ENCODE results near the gene SPON1.
"Not testable (repeated sequence)": the region's sequence is repeated elsewhere in the genome, so short reads cannot be mapped to it uniquely, and the experiment has no call there.

Gene SPON1

DNA sequence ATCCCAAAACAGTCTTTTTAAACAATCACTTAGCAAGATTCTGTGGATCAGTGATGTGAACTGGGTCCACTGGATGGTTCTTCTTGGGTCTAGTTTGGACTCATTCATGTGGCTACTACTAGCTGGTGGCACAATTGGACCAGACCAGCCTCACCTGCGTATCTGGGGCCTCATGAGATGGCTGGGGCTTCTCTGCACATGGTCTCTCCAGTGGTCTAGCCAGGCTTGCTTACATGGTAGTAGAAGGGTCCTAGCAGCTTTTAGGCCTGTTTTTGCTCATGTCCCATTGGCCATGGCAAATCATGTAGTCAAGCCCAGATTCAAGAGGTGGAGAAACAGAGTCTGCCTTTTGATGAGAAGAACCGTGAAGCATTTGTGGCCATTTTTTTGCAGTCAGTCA lies 302.4 kb downstream of the SPON1 start:
- DNase-seq (ENCODE audit: low read depth in 1 of 2, low spot score in 1 of 2) = no peak
- no peak for TF ChIP-seq JUND (IDR thresholded peaks at IDR 0.05; ENCODE audit: low read depth)
- in situ Hi-C loops (cut with HindIII; ENCODE audit: low pct_unique_long_range_greater_than_20kb, low sequenced_read_pairs) = no loop called here

DNA sequence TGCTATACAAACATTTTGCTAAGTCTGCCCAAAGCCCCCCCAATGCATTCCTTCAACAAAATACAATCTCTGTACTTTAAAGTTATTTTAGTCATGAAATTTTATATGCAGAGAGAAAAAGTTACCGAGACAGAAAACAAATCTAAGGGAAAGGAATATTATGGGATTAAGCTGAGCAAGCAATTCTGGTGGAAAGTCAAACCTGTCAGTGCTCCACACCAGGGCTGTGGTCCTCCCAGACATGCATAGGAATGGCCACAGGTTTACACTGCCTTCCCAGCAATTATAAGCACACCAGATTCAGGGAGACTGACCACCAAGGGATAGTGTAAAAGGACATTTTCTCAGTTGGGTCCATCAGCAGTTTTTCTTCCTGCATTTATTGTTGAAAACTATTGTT lies 304.1 kb downstream of the SPON1 start:
- in situ Hi-C loops (cut with HindIII; ENCODE audit: low pct_unique_long_range_greater_than_20kb, low sequenced_read_pairs) = no loop called here
- DNase-seq (ENCODE audit: low read depth in 1 of 2, low spot score in 1 of 2) = no peak
- no peak for TF ChIP-seq JUND (IDR thresholded peaks at IDR 0.05; ENCODE audit: low read depth)

DNA sequence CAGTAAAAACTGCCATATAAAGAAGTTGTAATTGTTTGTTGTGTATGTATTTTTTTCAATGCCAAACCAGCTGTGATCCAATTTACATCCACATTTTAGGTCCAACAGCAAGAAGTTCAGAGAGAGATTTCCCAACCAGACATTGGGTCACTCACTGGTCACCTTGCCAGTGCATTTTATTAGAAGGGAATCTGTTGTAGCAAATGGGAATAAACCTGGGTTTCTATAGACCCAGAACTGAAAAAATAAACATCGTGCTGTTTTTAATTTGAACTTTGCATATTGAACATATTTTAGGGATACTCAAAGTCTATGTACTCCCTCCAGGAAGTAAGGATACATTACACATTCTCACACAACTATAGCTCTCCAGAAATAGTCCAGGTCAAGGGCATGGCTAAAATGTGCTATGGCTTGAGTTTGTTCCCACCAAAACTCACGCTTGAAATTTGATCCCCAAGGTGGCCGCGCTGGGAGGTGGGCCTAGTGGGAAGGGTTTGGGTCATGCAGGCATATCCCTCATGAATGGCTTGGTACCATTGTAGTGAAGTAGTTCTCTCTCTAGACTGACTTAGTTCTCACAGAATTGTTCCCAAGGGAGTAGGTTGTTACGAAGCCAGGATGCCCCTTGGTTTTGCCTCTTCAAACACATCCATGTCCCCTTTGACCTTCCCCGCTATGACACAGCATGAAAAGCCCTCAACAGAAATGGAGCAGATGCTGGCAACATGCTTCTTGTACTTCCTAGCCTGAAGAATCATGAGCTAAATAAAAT lies 305.5 kb downstream of the SPON1 start:
- DNase-seq (ENCODE audit: low read depth in 1 of 2, low spot score in 1 of 2) = no peak
- in situ Hi-C loops (cut with HindIII; ENCODE audit: low pct_unique_long_range_greater_than_20kb, low sequenced_read_pairs) = no loop called here
- no peak for TF ChIP-seq JUND (IDR thresholded peaks at IDR 0.05; ENCODE audit: low read depth)

DNA sequence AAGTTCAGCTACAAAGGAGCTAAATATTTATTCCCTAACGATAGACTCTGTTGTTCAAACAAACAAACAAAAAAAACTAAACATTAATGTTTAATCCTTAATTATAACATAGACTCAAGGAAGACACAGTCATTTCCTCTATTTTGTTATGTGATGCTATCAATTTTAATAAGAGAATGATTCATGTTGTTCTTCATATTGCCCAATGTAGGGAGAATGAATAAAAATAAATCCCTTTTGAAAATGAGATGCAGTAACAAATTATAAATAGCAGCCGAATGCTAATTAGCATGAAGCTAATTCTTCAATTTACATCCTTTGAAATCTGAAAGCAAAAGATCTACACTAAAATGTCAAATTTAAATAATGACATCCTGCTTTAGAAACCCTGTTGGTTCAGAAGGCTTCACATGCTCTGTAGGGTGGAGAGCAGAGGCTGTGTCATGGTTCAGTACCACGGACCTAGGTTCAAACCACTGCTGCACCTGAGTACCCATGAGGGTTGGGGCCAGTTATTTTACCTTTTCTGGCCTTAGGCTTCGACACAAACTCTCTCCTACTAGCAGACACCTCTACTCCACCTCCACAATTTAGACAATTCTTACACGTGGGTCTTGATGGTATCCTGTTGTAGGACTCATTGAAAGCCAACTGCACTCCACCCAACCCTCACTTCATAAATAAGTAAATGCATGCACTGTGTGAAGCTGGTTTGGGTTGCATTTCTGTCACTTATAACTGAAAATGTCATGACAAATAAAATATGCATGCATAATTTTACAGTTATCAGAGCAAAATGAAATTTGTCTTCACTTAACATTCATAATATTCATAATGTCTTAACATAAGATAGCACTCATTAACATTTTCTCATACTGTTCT lies 307.4 kb downstream of the SPON1 start:
- DNase-seq (ENCODE audit: low read depth in 1 of 2, low spot score in 1 of 2) = no peak
- in situ Hi-C loops (cut with HindIII; ENCODE audit: low pct_unique_long_range_greater_than_20kb, low sequenced_read_pairs) = no loop called here
- no peak for TF ChIP-seq JUND (IDR thresholded peaks at IDR 0.05; ENCODE audit: low read depth)

DNA sequence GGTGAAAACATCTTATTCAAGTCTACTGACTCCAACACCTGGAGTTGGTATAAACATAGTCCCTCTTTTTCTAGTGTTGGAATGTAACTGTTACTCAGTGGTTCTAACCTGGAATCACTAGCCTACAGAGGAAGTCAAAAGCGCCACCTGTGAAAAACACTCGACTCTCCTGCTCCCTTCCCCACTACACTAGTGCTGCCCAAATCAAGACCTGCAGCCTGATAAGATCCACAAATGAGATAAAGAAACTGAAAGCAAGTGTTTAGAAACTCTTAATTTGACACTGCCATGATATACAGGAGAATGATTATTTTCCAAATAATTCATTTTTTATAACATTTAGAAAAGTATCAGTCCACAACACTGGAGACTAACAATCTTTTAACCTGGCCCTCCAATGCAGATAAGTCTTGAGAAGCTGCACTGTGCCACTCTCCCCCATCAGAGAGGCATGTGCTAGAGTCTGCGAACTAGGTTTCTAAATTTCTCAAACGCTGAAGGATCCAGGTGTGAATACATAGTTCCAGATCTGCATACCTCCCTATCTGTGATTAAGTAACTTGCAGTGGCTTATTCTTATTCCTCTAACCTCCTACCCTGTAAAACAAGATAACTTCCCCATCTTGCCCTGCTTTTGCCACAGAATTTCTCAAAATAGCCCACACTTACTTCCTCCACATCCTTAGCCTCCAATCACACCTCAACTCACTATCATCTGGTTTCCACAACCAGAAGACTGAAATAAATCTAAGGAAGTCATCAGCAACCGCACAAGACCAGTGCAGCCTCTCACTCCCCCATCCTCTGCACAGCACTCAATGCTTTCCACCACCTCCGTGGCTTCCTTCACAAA lies 308.4 kb downstream of the SPON1 start:
- TF ChIP-seq JUND (IDR thresholded peaks at IDR 0.05; ENCODE audit: low read depth) = no peak
- no peak for DNase-seq (ENCODE audit: low read depth in 1 of 2, low spot score in 1 of 2)
- in situ Hi-C loops (cut with HindIII; ENCODE audit: low pct_unique_long_range_greater_than_20kb, low sequenced_read_pairs) = no loop called here

DNA sequence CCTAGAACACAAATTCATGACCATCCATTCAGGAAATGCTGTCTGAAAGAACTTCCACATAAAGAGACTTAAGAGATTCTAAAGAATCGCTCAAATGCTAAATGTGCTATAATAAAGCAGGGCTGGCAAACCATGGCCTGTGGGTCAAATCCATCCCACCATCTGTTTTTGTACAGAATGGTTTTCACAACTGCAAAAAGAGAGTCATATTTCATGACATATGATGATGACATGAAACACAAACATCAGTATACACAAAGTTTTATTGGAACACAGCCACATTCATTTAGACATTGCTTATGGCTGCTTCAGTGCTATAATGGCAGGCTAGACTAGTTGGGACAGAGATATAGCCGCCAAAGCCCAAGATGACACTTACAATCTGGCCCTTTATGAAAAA lies 311.4 kb downstream of the SPON1 start:
- DNase-seq (ENCODE audit: low read depth in 1 of 2, low spot score in 1 of 2) = no peak
- no peak for TF ChIP-seq JUND (IDR thresholded peaks at IDR 0.05; ENCODE audit: low read depth)
- in situ Hi-C loops (cut with HindIII; ENCODE audit: low pct_unique_long_range_greater_than_20kb, low sequenced_read_pairs) = no loop called here

DNA sequence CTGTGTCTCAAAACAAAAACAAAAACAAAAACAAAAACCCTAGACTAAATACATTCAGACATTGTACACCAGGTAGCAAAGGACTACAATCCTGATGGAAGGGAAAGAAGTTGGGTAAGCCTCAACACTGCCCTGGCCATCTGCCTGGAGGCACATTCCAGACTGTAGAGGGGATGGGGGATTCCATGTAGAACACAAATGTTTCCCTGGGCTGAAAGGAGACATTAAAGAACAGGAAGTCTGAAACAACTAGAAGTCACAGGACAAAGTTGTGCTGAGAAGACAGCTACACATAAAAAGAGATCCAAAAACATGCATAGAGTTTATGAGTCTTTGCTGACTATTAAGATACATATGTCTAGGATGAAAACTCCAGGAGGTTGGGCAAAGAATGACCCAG lies 312.6 kb downstream of the SPON1 start:
- TF ChIP-seq JUND (IDR thresholded peaks at IDR 0.05; ENCODE audit: low read depth) = no peak
- DNase-seq (ENCODE audit: low read depth in 1 of 2, low spot score in 1 of 2) = no peak
- in situ Hi-C loops (cut with HindIII; ENCODE audit: low pct_unique_long_range_greater_than_20kb, low sequenced_read_pairs) = no loop called here

DNA sequence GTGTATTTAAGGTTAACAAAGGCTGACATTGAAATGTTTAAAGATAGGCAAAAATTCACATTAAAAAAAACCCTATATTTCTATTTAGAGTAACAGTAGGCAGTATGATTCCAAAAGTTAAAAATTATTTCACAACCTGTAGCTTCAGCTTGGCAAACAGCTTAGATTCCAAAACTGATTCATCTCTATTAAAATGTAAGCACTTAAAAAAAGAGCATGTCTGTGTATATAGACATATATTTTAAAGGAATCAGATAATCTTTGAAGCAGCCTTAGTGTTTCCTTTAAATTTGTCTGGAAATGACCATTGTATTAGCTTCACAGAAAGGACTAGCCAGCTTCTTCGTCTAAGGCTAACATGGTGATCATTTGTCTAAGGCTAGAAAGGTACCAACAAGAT lies 316.3 kb downstream of the SPON1 start:
- DNase-seq (ENCODE audit: low read depth in 1 of 2, low spot score in 1 of 2); in situ Hi-C loops (cut with HindIII; ENCODE audit: low pct_unique_long_range_greater_than_20kb, low sequenced_read_pairs): not testable (repeated sequence)

DNA sequence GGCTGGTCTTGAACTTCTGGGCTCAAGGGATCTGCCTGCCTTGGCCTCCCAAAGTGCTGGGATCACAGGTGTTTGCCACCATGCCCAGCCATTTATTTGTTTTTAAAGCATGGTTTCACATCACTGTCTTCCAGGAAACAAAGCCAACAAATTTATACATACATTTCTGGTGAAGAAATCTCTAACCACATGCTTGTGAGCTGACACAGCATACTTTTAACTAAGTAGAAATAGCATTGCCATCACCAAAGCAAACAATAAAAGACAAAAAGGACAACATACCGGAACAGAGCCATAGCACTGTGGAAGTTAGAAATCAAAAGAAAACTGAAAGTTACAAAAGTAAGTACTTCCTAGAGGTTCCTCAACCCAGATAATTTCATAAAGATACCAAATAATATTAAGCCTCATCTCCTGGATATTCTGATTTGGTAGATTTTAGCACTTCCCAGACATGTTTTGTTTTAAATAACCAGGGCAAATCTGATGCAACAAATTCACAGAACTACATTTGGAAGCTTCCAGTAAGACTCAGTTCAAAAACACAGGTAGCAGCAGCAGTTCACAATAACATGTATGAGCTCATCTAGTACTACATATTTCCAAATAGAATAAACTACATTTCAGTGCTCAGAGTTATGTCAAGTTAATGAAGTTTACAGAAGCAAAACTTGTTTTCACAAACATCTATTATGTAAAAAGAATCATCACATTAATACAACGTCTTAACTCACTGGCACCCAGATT lies 325.8 kb downstream of the SPON1 start:
- in situ Hi-C loops (cut with HindIII; ENCODE audit: low pct_unique_long_range_greater_than_20kb, low sequenced_read_pairs) = no loop called here
- peak; percentile 13 to 61 for DNase-seq (ENCODE audit: low read depth in 1 of 2, low spot score in 1 of 2)

DNA sequence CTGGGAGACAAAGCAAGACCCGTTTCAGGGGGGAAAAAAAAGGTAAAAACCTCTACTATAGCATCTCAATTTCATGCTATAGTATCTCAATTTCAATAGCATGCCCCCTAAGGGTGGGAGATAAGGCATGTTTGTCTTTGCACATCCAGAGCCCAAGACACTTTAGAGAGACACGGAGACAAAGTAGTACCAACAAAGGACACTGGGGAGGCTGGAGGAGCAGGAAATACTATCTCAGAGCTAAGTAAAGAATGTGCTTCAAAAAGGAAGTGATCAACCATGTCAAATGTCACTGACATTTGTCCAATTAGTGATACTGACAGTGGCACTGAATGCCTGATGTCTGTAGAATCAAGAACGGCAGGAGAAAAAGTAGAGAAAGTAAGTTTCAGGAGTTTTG lies 327.9 kb downstream of the SPON1 start:
- TF ChIP-seq JUND (IDR thresholded peaks at IDR 0.05; ENCODE audit: low read depth) = no peak
- in situ Hi-C loops (cut with HindIII; ENCODE audit: low pct_unique_long_range_greater_than_20kb, low sequenced_read_pairs) = no loop called here
- DNase-seq (ENCODE audit: low read depth in 1 of 2, low spot score in 1 of 2) = no peak

More for the DNA sequence above, 325.8 kb downstream of the SPON1 start:
- TF ChIP-seq JUND (IDR thresholded peaks at IDR 0.05; ENCODE audit: low read depth) = no peak

DNA sequence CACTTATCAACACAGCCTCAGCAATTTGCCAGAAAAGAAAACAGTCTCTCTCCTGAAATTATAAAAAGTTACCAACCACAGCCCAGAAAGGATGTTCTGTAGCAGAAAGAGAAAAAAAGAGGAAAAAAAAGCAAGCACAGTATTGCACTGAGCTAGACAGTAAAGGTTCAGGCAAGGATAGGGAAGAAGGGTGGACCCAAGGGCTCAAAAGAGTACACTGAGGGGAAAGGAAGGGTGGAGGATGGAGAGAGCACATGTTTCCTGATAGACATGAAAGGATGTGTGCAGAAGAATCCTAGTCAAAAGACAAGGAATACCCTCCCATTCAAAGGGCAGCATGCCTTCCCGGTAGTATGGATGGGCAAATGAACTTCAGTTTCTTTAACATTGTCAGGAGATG lies 337.4 kb downstream of the SPON1 start:
- DNase-seq (ENCODE audit: low read depth in 1 of 2, low spot score in 1 of 2) = no peak
- TF ChIP-seq JUND (IDR thresholded peaks at IDR 0.05; ENCODE audit: low read depth) = no peak
- in situ Hi-C loops (cut with HindIII; ENCODE audit: low pct_unique_long_range_greater_than_20kb, low sequenced_read_pairs) = no loop called here
